T-helper 1 cell (primary cell): ENCODE measurements around the gene TMEM51.

Experiments
- DNase-seq, 5 donors: peaks; one replicate each; pipeline ENCODE4 v3.0.0-alpha.2; 2012 to 2020

The TMEM51 gene

DNA sequence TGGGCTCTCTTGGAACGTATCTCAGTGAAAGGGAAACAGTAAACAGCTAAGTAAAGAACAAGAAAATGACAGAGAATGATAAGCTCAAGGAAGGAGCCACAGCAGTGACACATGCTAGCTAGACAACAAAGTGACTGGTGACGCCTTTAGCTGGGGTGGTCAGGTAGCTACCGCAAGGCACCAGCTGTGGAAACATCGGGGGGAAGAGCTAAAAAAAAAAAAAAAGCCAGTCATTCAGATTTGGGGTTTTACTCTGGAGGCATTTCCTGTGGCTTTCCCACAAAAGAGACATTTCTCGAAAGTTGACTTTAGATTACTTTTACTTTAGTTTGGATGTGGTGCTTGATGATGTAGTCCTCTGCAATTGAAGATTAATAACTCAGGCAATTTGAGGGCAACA, 95.5 kb downstream of the TMEM51 start:
- peak in 3 of 5 donors; percentile 20 to 78 (median 26) for DNase-seq

DNA sequence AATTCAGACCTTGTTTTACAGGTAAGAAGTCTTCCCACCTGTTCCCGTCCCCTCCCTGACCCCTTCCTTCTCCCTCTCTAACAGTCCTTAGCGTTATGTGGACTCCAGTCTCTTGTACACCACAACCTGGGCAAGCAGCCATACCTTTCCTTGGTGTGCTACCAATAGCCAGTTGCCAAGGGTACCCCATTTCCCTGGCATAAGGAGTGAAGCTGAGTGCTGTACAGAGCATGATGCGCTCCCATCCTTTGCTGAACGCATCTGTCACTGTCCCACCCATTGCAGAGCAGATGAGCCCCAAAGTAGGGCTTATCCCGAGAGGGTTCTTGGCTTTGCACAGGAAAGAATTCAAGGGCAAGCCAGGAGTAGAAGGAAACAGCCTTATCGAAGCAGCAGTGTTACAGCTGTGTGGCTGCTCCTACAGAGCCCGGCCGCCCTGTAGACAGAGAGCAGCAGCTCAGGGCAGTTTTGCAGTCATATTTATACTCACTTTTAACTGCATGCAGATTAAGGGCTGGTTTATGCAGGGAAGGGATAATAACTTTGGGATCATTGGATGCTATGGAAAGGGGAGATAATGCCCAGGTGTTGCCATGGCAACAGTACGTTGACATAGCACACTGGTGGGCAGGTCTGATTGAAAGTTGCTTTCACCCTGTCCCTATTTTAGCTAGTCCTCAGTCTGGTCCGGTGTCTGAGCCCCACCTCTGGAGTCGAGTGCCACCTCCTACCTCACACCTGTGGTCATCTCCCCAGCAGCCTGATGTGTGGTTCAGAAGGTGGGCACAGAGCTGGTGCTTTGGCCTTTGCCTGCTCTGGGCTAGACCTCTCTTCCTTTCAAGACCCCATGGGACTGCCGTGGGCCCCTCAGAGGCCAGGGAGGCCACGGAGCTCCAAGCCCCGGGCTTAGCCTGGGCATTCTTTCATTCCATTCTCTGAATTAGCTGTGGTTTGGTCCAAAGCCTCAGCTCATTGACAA, 98.6 kb downstream of the TMEM51 start:
- DNase-seq: no peak

DNA sequence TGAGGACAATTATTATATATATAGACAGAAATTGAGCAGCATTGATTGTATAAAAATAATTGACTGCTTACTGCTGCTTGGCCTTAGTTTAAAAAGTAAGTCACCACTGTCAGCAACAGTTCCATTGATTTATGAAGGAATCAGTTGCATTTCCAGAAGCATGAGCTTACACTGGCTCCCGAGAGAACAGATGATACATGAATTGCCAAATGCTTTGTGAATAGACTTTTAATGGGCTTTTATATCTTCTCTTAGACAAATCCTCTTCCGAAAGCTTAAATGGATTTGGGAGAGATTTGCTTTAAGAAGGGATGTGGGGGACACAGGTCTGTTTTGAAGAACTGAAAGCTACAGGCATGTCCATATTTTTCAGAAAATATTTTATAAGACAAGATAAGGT, 101.0 kb downstream of the TMEM51 start:
- DNase-seq: no peak

DNA sequence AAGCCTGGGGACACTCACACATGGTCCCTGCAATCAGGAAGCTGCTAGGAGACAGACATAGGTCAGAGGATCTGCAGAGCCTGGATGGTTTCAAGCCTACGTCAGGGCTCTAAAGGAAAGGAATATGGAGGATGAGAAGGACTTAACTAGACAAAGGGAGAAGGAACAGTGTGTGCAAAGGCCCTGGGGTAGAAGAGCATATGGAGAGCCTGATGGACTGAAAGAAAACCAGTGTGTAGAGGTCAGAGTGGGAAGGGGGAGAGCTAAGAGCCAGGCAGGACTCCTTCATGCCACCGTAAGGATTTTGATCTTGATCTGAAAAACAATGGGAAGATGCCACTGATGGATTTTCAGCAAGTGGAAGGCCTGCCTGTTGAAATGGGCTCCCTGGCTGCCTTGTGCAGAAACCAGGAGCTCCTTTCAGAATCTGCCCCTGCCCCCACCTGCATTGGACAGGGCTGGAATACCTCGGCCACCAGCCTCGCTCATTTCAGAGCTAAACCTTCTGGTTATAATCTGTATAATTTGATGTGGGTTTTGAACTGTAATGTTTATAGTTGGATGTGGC, 102.1 kb downstream of the TMEM51 start:
- DNase-seq: no peak

DNA sequence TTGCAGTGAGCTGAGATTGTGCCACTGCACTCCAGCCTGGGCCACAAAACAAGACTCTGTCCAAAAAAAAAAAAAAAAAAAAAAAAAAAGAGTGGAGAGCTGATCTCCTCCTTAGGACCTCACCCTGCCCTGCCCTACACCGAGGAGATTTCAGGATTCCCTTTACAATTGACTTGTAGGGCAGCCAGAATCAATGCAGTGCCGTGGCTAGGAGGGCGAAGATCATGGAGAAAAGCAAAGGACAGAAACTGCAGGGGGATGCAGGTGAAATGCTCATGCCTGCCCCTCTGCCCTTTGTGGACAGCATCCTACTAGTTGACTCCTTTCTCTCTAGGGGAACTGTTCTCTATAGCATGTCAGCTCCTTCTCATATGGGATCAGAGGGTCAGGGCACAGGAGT, 103.0 kb downstream of the TMEM51 start:
- DNase-seq: no peak

DNA sequence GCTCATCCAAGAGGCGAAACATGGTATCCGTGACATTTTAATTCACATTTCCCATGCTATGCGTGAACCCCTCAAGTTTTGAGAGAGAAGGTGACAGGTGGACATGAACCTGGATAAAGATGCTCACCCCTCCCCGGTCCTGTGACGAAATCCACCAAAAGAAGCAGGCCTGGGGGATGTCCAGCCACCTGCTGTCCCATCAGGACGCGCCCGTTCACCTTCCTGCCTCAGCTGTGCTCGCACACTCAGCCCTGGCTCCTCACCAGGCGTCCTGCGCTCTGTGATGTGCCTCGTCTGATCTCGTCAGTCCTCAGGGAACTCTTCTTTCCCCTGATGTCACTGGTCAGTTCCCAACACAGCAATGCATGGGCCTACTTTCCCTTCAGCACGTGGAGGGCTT, 103.8 kb downstream of the TMEM51 start:
- DNase-seq: no peak

GRCh38 chr1:15258833-15259621, 105.5 kb downstream of the TMEM51 start:
- no peak for DNase-seq

DNA sequence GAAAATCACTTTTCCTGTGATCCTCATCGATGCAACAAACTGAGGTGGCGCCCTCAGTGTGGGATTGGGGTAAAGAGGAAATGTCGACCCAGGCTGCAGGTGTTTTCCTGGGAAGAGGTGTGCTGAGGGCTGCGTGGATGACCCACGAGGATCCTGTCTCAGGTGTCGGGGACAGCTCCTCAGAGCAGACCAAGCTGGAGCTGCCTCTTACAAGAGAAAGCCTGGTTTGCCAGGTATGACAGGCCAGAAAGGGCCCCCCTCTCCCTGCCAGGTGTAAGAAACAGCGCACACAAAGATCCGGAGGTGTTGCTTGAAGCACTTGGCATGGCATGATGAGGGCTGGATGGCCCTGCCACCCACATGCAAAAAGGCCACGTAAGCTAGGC, 106.1 kb downstream of the TMEM51 start:
- no peak for DNase-seq

GRCh38 chr1:15260418-15261154, 107.0 kb downstream of the TMEM51 start:
- no peak for DNase-seq

GRCh38 chr1:15261155-15262002, 107.8 kb downstream of the TMEM51 start:
- no peak for DNase-seq

- DNase-seq: no peak
Observed at GRCh38 chr1:15262003-15262377, 108.4 kb downstream of the TMEM51 start.

GRCh38 chr1:15262706-15263105, 109.2 kb downstream of the TMEM51 start:
- no peak for DNase-seq

DNA sequence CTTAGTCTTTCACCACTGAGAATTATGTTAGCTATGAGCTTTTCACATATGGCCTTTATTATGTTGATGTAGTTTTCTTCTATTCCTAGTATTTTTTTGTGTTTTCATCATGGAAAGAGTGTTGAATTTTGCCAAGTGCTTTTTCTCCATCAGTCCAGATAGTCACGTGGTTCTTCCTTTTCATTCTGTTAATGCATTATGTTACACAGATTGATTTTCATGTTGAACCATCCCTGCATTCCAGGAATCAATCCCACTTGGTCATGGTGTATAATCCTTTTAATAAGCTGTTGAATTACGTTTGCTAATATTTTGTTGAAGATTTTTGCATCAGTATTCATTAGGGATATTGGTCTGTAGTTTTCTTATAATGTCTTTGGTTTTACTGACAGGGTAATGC, 111.2 kb downstream of the TMEM51 start:
- DNase-seq: no peak
